Inferior parietal cortex (tissue), 1 donor: ENCODE data around the gene UGT1A8.
"Not testable (repeated sequence)": the region's sequence is repeated elsewhere in the genome, so short reads cannot be mapped to it uniquely, and the experiment has no call there.

Experiments used
- DNase-seq: peaks from one replicate; pipeline ENCODE4 v3.0.0-alpha.2; 2016; ENCODE audit errors: extremely low spot score

Gene UGT1A8

DNA sequence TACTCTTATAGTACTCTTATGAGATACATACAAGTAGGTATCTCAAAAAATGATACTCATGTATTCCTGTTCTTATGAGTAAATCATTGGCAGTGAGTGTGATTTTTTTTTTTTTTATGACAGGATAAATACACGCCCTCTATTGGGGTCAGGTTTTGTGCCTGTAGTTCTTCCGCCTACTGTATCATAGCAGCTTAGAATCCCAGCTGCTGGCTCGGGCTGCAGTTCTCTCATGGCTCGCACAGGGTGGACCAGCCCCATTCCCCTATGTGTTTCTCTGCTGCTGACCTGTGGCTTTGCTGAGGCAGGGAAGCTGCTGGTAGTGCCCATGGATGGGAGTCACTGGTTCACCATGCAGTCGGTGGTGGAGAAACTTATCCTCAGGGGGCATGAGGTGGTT is at the start of gene UGT1A8:
Gene UGT1A8 (plus strand): TSS at position 158 of the 400 bp plus-strand sequence. CDS start 75 bp downstream, at position 233.
- DNase-seq = not testable (repeated sequence)

DNA sequence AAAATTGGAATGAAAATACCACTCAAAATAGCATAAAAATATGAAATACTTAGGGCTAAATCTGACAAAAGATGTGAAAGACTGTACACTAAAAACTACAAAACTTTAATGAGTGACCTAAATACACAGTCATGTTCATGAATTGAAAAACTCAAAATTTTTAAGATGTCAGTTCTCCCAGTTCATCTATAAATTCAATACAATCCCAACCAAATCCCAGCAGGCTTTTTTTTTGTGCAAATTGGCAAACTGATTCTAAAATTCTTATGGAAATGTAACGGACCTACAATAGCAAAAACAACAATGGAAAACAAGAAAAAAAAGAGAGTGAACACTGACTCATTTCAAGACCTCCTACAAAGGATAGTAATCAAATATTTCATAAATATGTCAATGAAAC is 46.4 kb upstream of the UGT1A8 start:
- no peak for DNase-seq

DNA sequence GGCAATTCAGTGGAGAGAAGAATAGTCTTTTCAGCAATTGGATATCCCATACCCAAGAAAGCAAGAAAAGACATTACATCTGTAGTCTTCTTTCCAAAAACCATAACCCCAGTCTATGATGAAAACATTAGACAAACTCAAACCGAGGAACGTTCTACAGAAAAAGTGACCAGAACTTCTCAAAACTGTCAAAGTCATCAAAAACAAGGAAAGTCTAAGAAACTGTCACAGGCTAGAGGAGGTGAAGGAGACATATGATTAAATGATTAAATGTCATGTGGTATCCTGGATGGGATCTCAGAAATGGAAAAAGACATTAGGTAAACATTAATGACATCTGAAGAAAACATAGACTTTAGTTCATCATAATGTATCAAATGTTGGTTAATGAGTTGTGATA is 46.0 kb upstream of the UGT1A8 start:
- DNase-seq = no peak

DNA sequence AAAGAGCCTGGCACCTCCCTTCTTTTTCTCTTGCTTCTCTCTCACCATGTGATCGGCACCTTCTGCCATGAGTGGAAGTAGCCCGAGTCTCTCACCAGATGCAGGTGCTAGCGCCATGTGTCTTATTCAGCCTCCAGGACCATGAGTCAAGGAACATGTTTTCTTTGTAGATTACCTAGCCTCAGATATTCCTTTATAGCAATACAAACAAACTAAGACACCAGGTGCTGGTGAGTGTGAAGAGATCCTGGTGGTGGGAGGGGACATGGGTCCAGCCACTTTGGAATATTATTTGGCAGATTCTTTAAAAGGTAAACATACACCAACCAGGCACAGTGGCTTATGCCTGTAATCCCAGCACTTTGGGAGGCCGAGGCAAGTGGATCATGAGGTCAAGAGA is 45.0 kb upstream of the UGT1A8 start:
- DNase-seq = no peak

DNA sequence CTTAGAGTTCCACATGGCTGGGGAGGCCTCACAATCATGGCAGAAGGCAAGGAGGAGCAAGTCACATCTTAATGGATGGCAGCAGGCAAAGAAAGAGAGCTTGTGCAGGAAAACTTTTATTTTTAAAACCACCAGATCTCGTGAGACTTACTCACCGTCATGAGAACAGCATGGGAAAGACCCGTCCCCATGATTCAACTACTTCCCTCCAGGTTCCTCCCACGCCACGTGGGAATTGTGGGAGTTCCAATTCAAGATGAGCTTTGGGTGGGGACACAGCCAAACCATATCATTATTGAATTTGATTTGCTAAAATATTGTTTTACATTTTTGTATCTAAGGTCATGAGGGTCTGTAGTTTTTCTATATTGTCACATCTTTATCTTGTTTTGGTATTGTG is 40.1 kb upstream of the UGT1A8 start:
- not testable (repeated sequence) for DNase-seq

DNA sequence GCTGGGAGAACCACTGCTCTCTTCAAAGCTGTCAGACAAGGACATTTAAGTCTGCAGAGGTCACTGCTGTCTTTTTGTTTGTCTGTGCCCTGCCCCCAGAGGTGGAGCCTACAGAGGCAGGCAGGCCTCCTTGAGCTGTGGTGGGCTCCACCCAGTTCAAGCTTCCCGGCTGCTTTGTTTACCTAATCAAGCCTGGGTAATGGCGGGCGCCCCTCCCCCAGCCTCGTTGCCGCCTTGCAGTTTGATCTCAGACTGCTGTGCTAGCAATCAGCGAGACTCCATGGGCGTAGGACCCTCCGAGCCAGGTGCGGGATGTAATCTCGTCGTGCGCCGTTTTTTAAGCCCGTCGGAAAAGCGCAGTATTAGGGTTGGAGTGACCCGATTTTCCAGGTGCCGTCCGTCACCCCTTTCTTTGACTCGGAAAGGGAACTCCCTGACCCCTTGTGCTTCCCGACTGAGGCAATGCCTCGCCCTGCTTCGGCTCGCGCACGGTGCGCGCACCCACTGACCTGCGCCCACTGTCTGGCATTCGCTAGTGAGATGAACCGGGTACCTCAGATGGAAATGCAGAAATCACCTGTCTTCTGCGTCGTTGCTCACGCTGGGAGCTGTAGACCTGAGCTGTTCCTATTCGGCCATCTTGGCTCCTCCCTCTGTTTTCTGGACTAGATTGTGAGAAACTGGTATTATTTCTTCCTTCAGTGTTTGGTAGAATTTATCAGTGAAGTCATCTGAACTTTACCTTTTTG is 34.0 kb upstream of the UGT1A8 start:
- not testable (repeated sequence) for DNase-seq

DNA sequence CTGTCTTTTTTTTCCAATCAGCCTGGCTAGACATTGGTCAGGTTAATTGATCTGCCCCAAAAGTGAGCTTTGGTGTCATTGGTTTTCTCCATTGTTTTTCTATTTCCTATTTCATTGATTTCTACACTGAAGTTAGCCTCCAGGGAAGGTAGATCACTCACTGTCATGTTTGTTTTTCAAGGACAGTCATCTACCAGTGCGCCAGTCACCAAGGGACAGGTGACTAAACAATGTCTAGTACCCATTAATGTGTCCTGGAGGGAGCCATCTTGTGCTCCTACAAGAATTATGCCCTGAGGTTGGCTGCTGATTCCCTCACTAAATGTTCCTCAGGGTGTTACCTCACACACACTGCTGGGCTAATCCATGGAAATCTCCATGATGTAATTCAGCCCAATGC is 33.2 kb upstream of the UGT1A8 start:
- DNase-seq = no peak

DNA sequence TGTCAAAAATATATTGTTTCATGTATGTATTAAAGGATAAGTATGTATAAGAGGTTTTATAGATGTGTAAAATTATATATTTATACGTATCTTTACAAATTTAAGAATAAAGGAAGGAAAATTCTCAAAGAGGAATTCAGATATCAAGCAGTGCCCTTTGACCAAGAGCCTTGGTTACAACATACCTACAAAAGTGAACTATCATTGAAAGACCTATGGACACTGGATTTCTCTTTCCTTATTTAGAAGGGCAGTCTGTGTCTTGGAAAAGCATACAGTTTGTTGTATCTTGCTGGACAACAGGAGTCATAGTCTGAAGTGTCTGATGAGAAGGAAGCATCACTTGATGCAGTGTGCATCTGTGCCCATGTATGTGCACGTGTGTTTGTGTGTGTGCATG is 29.0 kb upstream of the UGT1A8 start:
- no peak for DNase-seq

DNA sequence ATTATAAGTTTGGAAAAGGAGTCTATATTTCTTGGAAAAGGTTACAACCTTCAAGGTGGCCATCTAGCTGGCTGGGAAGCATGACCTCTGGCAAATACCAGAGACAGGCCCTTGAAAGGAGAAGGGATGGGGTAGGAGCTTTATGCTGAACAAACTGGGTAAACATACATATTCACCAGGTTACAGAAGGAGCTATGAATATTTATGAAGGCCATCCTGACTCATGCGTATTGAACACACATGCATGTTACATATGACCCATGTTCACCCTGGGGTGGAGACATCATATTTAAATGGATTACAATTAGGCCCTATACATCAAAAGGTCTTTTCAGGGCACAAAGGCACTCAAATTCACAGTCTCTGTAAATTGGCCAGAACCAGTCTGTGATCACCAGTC is 24.7 kb upstream of the UGT1A8 start:
- not testable (repeated sequence) for DNase-seq

DNA sequence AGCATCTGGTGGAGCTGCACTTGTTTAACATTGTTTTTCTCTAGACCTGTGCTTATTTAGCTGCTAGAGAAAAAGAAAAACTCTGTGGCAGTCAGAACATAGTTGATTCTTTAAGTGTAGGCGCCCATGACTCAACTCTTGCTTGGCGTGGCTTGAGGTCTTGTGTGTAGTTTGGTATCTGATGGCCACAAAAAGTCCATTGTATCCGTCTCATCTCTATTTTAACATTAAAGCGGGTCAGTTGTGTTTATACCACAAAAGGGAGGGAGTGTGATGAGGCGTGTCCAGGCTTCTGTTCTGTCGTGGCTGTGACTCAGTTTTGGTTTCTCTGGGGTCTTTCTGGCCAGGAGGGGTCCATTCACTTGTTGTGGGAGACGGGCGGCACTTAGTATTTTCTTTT is 24.2 kb upstream of the UGT1A8 start:
- no peak for DNase-seq

DNA sequence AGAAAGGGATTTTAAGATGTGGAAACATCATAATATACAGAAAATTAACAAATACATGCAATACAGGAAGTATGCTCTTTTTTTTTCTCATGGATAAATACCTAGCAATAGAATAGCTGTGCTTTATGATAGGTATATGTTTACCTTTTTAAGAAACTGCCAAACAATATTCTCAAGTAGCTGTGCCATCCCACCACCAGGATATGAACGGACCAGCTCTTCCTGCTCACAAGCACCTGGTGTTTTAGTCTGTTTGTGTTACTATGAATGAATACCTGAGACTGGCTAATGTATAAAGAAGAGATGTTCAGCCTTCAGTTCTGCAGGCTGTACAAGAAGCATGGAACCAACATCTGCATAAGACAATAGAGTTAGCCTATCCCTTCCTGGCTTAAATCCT is 19.9 kb upstream of the UGT1A8 start:
- DNase-seq = no peak

DNA sequence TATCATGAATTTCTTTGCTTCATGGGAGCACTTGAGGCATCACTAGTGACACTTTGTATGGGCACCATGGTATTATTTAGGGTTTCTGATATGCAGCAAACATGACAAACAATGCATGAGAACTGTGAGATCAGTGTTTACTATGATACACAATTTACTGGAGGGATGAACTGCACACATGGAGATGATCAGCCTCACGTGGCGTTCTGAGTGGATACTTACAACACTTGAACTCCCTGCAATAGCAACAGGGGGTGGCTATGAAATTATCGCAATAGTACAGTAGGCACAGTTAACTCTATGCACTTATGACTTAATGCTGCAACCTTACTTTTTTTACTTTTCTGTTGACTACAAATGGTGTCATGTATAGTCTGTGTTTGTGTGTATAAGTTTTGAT is 18.5 kb upstream of the UGT1A8 start:
- no peak for DNase-seq

DNA sequence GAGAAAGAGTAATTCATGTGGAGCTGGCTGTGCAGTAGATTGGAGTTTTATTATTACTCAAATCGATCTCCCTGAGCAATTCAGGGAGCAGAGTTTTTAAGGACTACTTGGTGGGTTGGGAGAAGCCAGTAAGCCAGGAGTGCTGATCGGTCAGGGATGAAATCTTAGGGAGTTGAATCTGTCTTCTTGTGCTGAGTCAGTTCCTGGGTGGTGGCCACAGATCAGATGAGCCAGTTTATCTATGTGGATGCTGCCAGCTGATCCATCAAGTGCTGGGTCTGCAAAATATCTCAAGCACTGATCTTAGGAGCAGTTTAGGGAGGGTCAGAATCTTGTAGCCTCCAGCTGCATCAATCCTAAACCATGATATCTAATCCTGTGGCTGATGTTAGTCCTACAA is 17.0 kb upstream of the UGT1A8 start:
- no peak for DNase-seq

DNA sequence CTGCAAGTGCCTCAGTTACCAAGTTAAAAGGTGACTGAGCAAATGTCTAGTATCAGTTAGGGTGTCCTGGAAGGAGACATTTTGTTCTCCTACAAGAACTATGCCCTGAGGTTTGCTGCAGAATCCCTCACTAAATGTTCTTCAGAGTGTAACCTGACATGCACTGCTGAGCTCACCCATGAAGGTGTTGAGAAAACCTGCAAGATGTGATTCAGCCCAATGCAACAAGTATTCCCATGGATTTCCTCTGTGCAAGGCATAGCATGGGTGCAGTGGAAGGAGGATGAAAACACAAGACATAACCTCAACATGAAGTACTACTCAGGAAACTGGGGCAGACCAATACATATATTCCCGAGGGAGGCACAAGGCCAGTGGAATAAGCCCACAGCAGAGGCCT is 15.4 kb upstream of the UGT1A8 start:
- DNase-seq = no peak

DNA sequence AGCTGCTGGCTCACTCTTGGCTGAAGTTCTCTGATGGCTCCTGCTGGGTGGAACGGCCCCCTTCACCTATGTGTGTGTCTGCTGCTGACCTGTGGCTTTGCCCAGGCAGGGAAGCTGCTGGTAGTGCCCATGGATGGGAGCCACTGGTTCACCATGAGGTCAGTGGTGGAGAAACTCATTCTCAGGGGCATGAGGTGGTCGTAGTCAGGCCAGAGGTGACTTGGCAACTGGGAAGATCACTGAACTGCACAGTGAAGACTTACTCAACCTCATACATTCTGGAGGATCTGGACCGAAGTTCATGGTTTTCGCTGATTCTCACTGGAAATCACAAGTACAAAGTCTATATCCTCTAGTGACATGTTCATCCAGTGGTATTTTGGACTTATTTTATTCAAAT is 13.9 kb upstream of the UGT1A8 start:
- DNase-seq = no peak

DNA sequence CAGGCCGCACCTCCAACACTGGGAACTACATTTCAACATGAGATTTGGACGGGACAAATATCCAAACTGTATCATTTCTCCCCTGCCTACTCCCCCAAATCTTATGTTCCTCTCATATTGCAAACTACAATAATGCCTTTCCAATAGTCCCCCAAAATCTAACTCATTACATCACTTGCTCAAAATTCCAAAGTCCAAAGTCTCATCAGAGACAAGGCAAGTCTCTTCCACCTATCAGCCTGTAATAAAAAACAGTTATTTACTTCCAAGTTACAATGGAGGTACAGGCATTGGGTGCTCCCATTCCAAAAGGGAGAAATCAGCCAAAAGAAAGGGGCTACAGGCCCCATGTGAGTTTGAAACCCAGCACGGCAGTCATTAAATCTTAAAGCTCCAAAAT is 12.6 kb upstream of the UGT1A8 start:
- DNase-seq = no peak

DNA sequence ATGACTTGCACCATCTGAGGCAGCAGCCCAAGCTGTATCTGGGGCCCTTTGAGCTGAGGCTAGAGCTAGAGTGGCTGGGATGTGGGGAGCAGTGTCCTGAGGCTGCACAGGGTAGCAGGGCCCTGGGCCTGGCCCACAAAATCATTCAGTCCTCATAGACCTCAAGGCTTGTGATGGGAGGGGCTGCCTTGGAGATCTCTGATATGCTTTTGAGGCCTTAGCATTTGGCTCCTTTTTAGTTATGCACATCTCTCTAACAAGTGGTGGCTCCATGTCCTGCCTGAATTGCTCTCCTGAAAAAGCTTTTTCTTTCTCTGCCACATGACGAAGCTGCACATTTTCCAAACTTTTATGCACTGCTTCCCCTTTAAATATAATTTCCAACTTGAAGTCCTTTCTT is 11.8 kb upstream of the UGT1A8 start:
- DNase-seq = no peak

DNA sequence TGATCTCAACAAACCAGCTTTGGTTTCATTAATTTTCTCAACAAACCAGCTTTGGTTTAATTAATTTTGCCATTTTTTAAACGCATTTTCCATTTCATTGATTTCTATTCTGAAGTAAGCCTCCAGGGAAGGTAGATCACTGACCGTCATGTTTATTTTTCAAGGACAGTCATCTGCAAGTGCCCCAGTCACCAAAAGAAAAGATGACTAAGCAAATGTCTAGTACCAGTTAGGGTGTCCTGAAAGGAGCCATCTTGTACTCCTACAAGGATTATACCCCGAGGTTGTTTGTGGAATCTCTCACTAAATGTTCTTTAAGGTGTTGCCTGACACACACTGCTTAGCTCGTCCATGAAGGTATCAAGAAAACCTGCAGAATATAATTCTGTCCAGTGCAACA is 6.1 kb upstream of the UGT1A8 start:
- no peak for DNase-seq

DNA sequence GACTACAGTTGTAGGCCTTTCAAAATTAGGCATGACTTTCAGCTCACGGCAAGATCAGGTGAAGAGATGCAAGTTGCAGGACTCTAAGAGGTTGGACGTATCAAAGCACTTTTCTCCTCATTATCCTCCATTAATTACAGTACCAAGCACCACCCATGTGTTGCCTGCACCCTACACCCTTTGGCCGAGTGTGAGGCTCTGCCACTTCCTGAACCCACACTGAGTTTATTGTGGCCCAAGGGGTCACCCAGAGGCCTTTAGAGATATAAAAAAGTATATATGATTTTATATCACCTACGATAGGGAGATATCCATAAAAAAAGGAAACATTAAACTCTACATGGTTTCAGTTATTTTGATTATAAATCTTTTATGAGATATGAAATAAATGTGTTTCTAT is 2.8 kb downstream of the UGT1A8 start:
- DNase-seq = no peak

DNA sequence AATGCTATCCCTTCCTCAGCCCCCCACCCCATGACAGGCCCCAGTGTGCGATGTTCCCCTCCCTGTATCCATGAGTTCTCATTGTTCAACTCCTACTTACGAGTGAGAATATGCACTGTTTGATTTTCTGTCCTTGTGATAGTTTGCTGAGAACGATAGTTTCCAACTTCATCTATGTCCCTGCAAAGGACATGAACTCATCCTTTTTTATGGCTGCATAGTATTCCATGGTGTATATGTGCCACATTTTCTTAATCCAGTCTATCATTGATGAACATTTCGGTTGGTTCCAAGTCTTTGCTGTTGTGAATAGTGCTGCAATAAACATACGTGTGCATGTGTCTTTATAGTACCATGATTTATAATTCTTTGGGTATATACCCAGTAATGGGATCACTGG is 4.4 kb downstream of the UGT1A8 start:
- not testable (repeated sequence) for DNase-seq

DNA sequence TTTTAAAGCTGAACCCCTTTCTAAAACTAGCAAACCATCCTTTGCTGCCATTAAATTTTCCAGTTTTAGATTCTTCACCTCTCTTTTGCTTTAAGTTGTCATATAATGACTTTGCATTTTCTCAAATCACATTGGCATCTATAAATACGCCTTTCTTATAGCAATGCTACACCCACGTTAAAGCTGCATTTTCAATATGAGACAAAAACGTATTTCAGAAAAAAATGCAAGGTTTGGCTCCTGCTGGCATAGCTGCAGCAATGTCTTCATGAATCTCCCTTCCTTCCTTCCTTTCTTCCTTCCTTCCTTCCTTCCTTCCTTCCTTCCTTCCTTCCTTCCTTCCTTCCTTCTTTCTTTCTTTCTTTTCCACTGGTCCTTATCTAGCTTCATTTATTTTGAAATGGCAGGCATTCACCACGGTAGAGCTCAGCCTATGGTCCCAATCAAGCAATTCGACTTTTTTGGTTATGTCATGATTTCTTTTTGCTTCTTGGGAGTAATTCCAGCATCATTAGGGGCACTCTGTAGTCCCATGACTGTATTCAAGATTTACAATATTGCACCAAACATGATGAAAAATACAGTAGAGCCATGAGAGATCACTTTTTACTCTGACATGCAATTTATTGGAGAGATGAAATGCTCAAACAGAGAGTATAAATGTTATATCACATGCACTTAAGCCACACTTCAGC is 10.0 kb downstream of the UGT1A8 start:
- no peak for DNase-seq

DNA sequence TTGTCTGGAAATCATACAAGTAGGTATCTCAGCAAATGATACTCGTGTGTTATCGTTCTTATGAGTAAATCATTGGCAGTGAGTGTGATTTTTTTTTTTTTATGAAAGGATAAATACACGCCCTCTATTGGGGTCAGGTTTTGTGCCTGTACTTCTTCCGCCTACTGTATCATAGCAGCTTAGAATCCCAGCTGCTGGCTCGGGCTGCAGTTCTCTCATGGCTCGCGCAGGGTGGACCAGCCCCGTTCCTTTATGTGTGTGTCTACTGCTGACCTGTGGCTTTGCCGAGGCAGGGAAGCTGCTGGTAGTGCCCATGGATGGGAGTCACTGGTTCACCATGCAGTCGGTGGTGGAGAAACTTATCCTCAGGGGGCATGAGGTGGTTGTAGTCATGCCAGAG is 18.9 kb downstream of the UGT1A8 start, which contains the start of gene UGT1A10:
Gene UGT1A10 (plus strand): TSS at position 143 of the 400 bp plus-strand sequence. CDS start 75 bp downstream, at position 218.
- not testable (repeated sequence) for DNase-seq

DNA sequence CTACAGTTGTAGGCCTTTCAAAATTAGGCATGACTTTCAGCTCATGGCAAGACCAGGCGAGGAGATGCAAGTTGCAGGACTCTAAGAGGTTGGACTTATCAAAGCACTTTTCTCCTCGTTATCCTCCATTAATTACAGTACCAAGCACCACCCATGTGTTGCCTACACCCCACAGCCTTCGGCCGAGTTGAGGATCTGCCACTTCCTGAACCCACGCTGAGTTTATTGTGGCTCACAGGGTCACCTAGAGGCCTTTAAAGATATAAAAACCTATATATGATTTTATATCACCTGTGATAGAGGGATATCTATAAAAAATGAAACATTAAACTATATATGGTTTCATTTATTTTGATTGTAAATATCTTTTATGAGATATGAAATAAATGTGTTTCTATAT is 21.4 kb downstream of the UGT1A8 start:
- DNase-seq = no peak
